Activated gamma-delta T cell (primary cell): ENCODE data around the gene ASS1.

Experiments
- DNase-seq: peaks from one replicate; lab custom pipeline; 2025; lab: John Stamatoyannopoulos, UW

Gene ASS1

DNA sequence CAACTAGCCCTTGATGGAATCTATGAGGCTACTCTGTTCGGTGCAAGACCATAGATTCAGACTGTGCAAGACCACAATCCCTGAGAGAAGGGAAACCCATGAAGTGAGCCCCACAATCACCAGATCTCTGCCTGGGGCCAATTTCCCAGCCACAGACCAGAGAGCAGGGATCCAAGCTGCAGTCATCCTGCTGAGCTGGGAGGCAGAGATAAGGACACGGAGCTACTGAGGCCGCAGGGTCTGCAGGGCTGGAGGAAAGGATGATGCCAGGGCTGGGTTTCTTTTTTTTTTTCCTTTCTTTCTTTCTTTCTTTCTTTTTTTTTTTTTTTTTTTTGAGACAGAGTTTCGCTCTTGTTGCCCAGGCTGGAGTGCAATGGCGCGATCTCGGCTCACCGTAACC lies 86.9 kb downstream of the ASS1 start:
- no peak for DNase-seq

DNA sequence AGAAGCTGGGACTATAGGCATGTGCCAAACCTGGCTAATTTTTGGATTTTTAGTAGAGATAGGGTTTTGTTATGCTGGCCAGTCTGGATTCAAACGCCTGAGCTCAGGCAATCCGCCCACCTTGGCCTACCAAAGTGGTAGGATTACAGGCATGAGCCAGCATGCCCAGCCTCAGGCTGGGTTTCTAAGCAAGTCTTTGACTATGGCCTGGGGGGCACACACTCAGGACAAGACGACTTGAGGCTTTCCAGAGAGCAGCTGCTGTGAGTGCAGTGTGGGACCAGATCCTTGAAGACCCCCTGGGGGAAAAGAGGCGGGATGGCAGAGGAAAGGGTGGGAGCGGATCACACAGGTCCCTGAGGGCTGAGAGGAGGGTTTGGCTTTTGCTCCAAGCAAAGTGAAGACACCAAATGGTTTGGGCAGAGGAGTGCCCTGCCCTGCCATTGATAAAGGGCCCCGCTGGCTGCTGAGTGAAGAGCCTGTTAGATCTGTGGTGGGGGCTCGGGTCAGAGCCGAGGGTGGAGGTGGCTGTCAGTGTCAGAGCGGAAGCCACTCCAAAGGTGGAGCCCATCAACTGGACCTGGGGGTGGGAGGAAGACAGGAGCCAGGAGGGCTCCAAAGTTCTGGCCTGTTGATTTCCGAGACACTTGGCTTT lies 87.8 kb downstream of the ASS1 start:
- no peak for DNase-seq

DNA sequence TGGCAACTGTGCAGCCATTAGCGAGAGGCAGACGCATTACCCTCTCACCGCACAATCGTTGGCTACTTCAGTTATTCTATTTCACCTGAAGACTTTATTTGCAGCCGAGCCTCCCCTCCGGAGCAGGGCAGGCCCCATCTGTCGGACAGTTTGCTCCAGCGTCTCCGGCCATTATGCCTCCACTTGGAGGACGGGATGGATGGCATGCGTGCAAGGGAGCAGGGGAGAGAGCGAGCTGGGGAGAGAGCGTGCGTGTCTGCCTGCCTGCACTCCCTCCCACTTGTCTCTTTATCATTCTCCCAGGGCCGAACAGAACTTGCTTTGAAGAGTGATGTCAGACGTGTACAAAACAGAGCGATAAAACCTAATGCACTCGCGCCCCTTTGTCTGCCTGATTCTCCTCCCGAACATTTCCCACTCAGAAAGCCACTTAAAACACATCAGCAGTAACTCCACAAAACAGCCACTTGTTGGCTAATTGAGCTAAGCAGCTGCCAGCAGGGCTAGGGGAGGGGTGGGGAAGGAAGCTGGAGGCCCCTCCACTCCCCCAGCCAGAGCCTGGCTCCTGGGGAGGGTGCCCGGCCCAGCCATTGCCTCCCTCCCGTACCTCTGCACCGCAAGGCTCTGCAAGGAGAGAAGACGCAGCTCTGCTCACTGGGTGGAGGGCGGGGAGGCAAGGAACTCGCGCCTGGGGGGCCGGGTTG lies 91.2 kb downstream of the ASS1 start:
- no peak for DNase-seq

DNA sequence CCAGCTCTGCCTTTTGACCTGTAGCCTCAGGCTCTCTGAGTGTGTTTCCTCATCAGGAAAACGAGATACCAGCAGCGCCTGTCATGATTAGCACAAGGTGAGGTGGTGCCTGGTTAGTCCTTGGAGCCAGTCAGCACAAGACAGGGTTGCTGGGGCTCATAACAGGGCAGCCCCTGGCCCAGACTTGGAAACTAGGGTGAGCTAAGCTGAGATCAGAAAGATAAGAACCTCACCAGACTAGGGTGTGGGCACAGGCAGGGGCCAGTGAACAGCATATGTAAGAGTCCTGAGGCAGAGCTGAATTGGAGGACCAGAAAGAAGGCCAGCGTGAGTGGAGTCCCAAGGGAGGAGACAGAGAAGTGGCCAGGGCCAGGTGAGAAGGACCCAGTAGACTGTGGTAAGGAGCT lies 91.9 kb downstream of the ASS1 start:
- DNase-seq, result no peak

DNA sequence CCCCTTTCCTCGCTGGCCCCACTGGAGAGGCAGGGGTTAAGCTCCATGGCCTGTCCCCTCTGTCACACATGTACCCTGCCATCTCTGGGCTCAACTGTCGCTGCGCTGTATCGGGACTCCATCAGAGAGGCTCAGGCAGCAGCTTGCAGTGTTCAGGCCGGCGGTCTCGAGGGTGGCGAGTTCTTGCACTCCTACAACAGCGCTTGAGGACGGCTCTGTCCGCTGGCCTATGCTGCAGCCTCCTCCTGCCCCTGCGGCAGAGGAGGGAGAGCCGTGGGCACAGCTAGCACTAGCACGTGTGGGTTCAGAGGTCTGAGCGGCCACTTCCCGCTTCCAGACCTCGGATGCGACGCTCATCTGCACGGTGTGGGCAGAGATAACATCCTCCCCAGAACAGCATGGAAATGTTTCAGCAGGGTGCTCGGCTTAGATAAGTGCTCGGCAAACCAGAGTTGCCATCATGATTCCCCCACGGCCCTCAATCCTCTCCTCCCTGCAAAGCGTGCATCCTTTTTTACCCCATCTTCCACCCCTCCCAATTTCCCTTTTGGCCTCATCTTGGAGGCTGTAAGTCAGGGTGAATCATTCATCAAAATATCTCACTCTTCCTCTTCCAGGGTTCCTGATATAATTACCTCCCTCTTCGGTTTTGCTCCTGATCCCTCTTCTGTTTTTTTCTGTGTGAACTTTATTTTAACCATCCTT lies 92.7 kb downstream of the ASS1 start:
- no peak for DNase-seq

DNA sequence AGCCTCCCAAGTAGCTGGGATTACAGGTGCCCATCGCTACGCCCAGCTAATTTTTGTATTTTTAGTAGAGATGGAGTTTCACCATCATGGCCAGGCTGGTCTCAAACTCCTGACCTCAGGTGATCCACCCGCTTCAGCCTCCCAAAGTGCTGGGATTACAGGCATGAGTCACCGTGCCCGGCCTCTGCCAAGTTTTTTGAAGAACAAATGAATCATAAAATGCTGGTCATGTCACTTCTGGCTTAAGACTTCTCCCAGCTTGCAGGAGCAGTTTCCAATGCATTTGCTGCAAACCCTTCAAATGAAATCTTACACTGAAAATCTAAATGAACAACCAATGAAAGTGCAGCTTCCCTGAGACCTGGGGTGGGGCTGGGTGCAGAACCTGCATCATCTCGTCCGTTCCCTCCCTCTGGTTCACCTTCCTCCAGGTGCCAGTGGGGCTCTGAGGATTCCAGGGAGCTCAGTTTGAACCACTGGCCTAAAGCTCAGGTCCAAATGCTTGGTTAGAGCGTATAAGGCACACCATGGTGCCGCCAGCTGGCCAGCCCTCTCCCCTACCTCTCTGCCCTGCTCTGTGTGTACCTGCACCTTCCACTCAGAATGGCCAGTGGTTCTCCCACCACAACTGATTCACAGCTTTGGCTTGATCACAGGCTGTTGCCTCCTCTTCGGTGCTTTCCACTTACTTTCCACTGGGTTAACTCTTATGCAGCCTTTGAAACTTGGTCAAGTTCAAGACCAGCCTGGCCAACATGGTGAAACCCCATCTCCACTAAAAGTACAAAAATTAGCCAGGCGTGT lies 94.9 kb downstream of the ASS1 start:
- DNase-seq, result no peak

DNA sequence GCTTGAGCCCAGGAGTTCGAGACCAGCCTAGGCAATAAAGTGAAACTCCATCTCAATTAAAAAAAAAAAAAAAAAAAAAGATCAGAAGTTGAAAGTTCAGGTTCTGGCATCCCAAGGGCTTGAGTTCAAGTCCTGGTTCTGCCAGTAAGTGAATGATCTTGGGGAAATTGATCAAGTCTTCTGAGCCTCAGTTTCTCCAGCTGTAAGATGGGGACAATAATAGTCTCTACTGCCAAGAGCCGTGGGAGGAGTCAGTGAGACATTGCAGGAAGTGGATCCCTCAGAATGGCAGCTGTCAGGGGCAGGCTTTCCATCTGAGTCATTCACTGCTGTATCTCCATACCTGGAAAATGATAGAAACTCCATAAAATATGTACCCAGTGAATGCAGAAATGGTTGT lies 96.8 kb downstream of the ASS1 start:
- DNase-seq, result no peak

DNA sequence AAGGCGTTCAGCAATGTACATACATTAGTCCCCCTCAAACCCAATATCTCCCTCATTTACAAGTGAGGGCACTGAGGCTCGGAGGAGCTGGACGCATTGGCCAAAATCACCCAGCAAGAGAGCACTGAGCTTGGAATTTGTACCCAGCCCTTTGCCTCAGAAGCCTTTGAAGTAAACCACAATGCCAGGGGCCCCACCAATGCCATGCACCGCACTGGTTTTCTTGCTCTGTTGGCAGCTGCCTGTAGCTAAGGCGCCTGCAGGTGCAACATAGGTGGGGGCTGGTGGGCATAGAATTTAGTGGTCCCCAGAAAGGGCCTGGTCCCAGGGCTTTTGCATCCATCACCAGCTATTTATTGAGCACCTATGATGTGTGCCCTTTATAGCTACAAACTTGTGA lies 97.3 kb downstream of the ASS1 start:
- DNase-seq, result no peak

DNA sequence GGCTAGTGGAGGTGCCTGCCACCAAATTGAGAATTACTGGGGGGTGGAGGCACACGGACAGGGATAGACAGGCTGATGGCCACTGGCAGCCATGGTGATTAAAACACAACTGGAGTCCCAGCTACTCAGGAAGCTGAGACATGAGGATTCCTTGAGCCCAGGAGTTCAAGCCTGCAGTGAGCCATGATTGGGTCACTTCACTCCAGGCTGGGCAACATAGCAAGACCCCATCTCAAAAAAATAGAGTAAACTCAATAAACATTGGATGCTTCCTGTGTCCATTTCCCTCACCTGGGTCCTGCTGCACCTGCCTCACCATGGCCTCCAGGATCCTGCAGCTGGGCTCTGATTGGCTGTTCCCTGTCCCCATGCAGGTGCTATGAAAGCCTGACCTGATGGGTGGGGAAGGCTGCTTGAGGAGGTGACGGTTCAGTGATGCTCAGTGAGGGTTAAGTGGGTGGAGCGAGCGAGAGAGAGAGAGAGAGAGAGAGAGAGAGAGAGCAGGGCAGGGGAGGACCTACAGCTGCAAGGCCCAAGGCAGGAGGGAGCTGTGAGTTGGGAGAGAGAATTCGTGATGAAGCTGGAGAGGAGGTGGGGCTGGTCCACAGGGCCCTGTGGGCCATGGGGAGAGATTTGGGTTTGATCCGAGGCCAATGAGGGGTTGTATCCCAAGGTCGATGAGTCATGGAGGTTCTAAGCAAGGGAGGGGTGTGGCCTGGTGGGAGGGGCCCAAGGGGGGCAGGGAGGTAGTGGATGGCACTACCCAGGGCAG lies 97.9 kb downstream of the ASS1 start:
- no peak for DNase-seq

DNA sequence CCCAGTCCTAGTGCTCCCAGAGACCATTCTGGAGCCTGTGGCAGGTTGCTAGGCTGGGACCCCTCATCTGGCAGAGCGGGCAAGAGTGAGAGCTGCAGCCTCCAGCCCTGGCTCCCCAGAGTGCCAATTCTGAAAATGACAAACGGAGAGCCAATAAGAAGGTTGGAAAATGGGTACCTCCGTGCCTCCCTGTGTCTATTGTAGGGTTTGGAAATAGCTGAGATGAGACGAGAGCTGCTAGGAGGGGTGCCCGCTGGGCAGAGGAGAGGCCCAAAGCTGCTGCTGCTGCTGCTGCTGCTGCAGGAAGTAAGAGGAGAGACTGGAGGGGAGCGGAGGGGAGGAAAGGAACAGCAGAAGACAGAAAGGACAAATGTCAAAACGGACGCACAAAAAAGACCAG lies 98.6 kb downstream of the ASS1 start:
- no peak for DNase-seq

DNA sequence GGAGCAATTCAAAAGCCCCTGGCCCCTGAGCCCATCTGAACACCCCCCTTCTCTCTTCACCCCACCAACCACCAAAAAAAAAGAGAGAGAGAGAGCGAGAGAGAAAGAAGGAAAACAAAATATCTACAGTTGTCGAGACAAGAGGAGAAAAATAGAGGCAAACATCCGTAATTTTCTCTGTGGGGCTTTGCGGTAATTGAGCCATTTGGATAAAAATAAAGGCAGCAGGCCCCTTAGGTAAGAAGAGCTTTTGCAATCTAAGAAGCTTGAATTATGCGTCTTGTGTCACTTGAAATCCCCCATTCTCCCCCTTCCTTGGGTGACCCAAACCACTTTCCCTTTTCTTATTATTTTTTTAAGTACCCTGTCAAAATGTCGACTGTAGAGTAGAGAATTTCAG lies 99.1 kb downstream of the ASS1 start:
- DNase-seq, result no peak

DNA sequence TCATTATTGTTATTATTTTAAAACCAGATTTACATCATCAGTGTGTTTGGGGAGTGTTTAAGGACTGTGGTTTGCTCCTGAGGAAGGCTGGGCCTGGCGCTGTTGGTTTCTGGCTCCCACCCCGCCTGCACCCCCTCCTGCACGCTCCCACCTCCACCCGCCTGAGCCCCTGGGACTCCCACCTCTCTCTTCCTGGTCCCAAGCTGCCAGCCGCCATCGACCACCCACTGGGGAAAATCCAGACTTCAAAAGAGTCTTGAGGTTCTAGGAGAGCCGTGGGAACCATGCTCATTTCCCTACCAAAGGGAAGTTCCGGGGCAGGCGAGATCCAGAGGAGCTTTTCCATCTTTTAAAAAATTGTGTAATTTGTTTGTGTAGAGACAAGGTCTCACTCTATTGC lies 99.6 kb downstream of the ASS1 start:
- no peak for DNase-seq

DNA sequence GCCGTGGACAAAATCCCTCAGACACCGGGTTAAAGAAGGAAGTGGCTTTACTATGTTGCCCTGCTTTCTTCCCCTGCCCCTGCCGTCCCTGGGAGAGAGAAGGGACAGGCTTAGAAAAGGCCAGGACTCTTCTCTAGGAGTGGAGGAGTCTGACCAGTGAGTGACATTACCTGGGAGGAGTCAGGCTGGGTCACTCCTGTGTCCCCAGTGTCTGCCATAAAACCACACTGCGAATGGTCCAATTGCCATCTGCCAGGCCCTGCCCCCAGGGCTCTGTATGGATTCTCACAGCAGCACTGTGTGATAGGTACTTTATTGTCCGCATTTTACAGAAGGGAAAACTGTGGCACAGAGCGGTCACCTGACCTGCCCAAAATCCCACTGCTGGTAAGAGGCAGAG lies 103.3 kb downstream of the ASS1 start:
- DNase-seq, result no peak

DNA sequence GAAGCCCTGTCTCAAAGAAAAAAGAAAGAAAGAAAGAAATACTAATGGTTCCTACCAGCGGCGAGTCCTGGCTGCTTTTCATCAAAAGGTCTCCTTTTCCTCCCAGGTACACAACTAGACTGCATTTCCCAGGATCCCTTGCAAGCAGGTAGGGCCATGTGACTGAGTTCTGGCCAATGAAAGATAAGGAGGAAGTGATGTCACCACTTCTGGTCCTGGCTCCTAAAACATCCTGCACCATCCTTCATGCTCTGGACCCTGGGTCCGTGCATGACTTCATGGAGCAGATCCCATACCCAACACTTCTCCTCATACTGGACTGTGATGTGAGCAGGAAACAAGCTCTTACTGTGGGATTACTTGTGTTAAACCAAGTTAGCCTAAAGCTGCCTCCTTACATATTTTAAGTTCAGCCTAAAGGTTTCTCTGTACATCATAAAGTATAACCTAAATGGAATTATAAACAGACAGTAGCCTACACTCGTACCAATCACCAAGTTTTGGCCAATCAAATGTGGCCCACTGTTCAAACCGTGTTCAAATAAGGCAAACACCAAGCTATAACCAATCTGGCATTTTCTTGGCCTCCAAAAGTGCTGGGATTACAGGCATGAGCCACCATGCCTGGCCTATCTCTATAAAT lies 104.5 kb downstream of the ASS1 start:
- DNase-seq, result no peak
